Skeletal muscle tissue (tissue), 4 donors: Measurements from ENCODE around the gene METTL26. TPM values are rescaled to one million over a fixed set of nuclear protein-coding genes. Genes with fewer than 3 reads are reported as not detected.
A peak's percentile ranks its signal among the peaks of the same experiment; 100 is the strongest.

Experiments used
- H3K27ac ChIP-seq: one replicate; pipeline ENCODE4 v1.7.0; 2013; ENCODE audit warnings: mild to moderate bottlenecking, low read depth, low read length, inconsistent platforms
- H3K27me3 ChIP-seq, 3 donors: one replicate each; pipeline ENCODE4 v1.7.0; 2013; ENCODE audit warnings: low read length in 3 of 3; ENCODE audit not compliant: control insufficient read depth in 3 of 3, insufficient read depth in 3 of 3
- H3K36me3 ChIP-seq, 3 donors: one replicate each; pipeline ENCODE4 v1.7.0; 2013; ENCODE audit warnings: low read length in 3 of 3; ENCODE audit not compliant: control insufficient read depth in 3 of 3, insufficient read depth in 3 of 3
- H3K4me1 ChIP-seq, 3 donors: one replicate each; pipeline ENCODE4 v1.7.0; 2013; ENCODE audit warnings: low read length in 3 of 3, mild to moderate bottlenecking in 3 of 3; ENCODE audit not compliant: control insufficient read depth in 3 of 3, insufficient read depth in 3 of 3
- H3K4me3 ChIP-seq, 3 donors: one replicate each; pipeline ENCODE4 v1.7.0; 2013; ENCODE audit warnings: low read length in 3 of 3
- H3K9ac ChIP-seq, 3 donors: one replicate each; pipeline ENCODE4 v1.7.0; 2013; ENCODE audit warnings: low read length in 3 of 3, mild to moderate bottlenecking in 3 of 3, moderate library complexity in 2 of 3, low read depth in 1 of 3
- H3K9me3 ChIP-seq, 3 donors: one replicate each; pipeline ENCODE4 v1.7.0; 2013; ENCODE audit warnings: low read length in 3 of 3; ENCODE audit not compliant: control insufficient read depth in 3 of 3
- total RNA-seq: library from RNA; depleted of rRNA; stranded (reverse); fragments of >200 nt; gene quantifications from one replicate; pipeline ENCODE4 v1.2.3, GENCODE V29; 2014
- donor health status: Osteomylitis.

METTL26 gene
- total RNA-seq, 1 donor from 2014 or later: 32.4 TPM

DNA sequence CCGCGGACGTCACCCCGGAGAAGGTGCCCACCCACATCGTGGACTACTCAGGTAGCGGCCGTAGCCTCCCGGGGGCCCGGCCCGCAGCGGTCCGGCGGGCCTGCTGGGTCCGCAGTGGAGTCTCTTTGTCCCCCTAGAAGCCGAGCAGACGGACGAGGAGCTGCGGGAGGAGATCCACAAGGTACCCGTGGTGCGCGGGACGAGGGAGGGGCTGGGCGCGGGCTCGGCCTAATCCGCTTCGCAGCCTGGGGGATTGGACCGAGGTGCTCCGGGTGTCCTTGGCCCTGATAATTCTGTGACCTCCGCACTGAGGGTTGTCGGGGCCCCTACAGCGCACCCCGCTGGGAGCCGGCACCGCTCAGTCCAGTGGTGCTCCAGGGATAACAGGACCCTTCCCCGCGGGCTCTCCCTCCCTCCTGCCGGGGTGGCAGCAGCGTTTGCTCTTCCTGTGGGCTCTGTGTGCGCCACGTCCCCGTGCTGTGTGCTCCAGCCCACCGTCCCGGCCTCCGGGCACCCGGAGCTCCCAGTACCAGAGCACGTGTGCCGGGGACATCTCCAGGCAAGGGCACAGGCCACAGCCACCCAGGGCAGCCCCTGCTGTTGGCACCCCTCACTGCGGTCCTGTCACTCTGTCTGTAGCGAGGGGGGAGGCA lies 32.5 kb upstream of the METTL26 start:
- H3K27me3 ChIP-seq: no peaks in the 10 kb centered on the region
- H3K4me1 ChIP-seq: peaks cover 16 to 20% (median 17%) of the 10 kb centered on the region in 3 donors
- no peaks in the 10 kb centered on the region for H3K9me3 ChIP-seq
- H3K36me3 ChIP-seq: peaks cover 32 to 40% (median 34%) of the 10 kb centered on the region in 3 donors
- H3K4me3 ChIP-seq: peak overlapping the region; percentile 68 to 83 (median 81)
- H3K27ac ChIP-seq: peak overlapping the region; percentile 69
- H3K9ac ChIP-seq: peak overlapping the region; percentile 81 to 90 (median 82)

- H3K27me3 ChIP-seq: no peaks in the 10 kb centered on the region
- H3K27ac ChIP-seq: peak within 1 kb of the TSS; percentile 69
- no peaks in the 10 kb centered on the region for H3K9me3 ChIP-seq
- H3K4me3 ChIP-seq: peak within 1 kb of the TSS; percentile 68 to 83 (median 81)
- peak within 1 kb of the TSS; percentile 81 to 90 (median 88) for H3K9ac ChIP-seq
- H3K36me3 ChIP-seq: peaks cover 27 to 38% (median 28%) of the 10 kb centered on the region in 3 donors
- peaks cover 16 to 20% (median 17%) of the 10 kb centered on the region in 3 donors for H3K4me1 ChIP-seq
These were observed 31.8 kb upstream of the METTL26 start, which contains the start of gene RHOT2 for GRCh38 chr16:667780-668518. Gene RHOT2 (plus strand): TSS chr16:668132. CDS start chr16:668200, 68 bp downstream.

DNA sequence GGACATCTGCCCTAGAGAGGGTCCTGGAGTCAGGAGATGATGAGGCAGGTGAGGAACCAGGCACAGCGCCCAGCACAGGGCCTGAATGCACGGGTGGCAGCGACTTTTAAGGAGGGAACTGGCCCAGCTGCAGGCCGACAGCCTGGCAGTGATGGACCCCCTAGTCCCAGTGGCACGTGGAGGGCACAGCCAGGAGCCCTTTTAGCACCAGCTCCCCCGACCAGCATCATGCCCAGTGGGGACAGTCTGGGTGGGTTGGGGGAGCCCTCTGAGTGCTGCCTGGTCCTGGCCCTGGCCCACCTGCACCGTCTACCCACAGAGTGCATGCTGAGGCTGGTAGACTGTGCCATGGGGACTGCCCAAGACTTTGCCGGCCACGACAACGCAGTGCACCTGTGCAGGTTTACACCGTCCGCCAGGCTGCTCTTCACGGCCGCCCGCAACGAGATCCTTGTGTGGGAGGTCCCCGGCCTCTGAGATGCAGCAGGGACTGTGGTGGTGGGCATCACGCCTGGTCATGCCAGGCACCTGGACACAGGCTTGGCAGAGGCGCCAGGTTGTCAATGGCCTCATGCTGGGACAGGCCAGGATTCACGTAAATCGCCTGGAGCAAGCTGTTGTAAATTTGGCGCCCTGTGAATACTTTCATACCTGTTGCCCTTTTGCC lies 31.1 kb upstream of the METTL26 start:
- Histone ChIP-seq H3K27me3 (no peaks in the 10 kb centered on the region), H3K4me1 (peaks cover 16 to 20% (median 17%) of the 10 kb centered on the region in 3 donors), H3K27ac (peak overlapping the region; percentile 69), H3K36me3 (peaks cover 20 to 31% (median 21%) of the 10 kb centered on the region in 3 donors), H3K4me3 (peak overlapping the region; percentile 50 to 81 (median 51)), H3K9ac (peak overlapping the region; percentile 72 to 88 (median 83)), H3K9me3 (no peaks in the 10 kb centered on the region)

- Histone ChIP-seq H3K36me3 (peaks cover 14 to 25% (median 16%) of the 10 kb centered on the region in 3 donors), H3K27me3 (no peaks in the 10 kb centered on the region), H3K4me3 (no peak overlapping the region), H3K27ac (no peak overlapping the region), H3K9me3 (no peaks in the 10 kb centered on the region), H3K4me1 (peaks cover 16 to 21% (median 17%) of the 10 kb centered on the region in 3 donors), H3K9ac (no peak overlapping the region)
These were observed 30.5 kb upstream of the METTL26 start for GRCh38 chr16:666572-666971.

GRCh38 chr16:662597-662996 lies 26.5 kb upstream of the METTL26 start:
- no peaks in the 10 kb centered on the region for H3K27me3 ChIP-seq
- H3K27ac ChIP-seq: no peak overlapping the region
- H3K4me3 ChIP-seq: no peak overlapping the region
- H3K4me1 ChIP-seq: peaks cover 16 to 21% (median 17%) of the 10 kb centered on the region in 3 donors
- H3K36me3 ChIP-seq: peaks cover 0 to 3% (median 0%) of the 10 kb centered on the region in 3 donors
- H3K9me3 ChIP-seq: no peaks in the 10 kb centered on the region
- H3K9ac ChIP-seq: no peak overlapping the region

GRCh38 chr16:662095-662494 lies 26.0 kb upstream of the METTL26 start:
- Histone ChIP-seq H3K27me3 (no peaks in the 10 kb centered on the region), H3K9ac (no peak overlapping the region), H3K4me3 (no peak overlapping the region), H3K36me3 (peaks cover 0 to 3% (median 0%) of the 10 kb centered on the region in 3 donors), H3K27ac (no peak overlapping the region), H3K4me1 (peaks cover 11 to 16% (median 12%) of the 10 kb centered on the region in 3 donors), H3K9me3 (no peaks in the 10 kb centered on the region)

- Histone ChIP-seq H3K27me3 (no peaks in the 10 kb centered on the region), H3K4me3 (peak overlapping the region; percentile 29 to 61 (median 48)), H3K9me3 (no peaks in the 10 kb centered on the region), H3K27ac (no peak overlapping the region), H3K4me1 (peaks cover 11 to 15% (median 11%) of the 10 kb centered on the region in 3 donors), H3K36me3 (peaks cover 0 to 3% (median 0%) of the 10 kb centered on the region in 3 donors), H3K9ac (peak overlapping the region in 2 of 3 donors; percentile 57 to 64)
These were observed 25.2 kb upstream of the METTL26 start for GRCh38 chr16:661184-661821.

DNA sequence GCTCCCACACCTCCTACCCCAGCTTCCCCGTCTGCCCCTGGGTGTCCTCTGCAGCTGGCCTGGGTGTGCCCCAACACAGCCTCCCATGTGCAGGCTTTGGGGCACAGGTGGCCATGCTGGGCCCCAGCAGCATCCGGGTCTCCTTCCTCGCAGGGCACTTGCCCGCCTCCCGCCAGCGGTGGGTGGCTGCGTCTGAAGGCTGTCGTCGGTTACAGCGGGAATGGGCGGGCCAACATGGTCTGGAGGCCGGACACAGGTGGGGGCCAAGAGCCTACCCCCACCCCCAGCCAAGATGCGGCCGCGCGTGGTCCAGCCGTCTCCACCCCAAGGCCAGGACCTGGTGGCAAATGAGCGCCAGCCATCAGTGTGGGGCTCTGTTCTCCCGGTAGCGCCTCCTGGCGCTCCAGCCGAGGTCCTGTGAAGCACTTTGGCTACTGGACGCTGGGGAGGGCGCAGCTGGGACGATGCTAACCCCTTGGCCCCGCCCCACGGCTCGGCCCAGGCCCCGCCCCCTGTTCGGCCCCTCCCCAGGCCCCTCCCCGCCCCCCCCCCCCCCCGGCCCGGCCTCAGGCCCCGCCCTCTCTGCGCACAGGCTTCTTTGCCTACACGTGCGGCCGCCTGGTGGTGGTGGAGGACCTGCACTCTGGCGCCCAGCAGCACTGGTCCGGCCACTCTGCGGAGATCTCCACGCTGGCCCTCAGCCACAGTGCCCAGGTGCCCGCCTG lies 24.5 kb upstream of the METTL26 start:
- H3K27me3 ChIP-seq: no peaks in the 10 kb centered on the region
- peak overlapping the region; percentile 48 to 61 (median 52) for H3K4me3 ChIP-seq
- H3K36me3 ChIP-seq: peaks cover 0 to 3% (median 0%) of the 10 kb centered on the region in 3 donors
- no peak overlapping the region for H3K27ac ChIP-seq
- peaks cover 11 to 15% (median 11%) of the 10 kb centered on the region in 3 donors for H3K4me1 ChIP-seq
- peak overlapping the region in 2 of 3 donors; percentile 57 to 64 for H3K9ac ChIP-seq
- H3K9me3 ChIP-seq: no peaks in the 10 kb centered on the region

GRCh38 chr16:660132-660458 lies 24.0 kb upstream of the METTL26 start:
- Histone ChIP-seq H3K27ac (no peak overlapping the region), H3K9me3 (no peaks in the 10 kb centered on the region), H3K36me3 (peaks cover 0 to 3% (median 0%) of the 10 kb centered on the region in 3 donors), H3K4me3 (no peak overlapping the region), H3K4me1 (peaks cover 11 to 15% (median 11%) of the 10 kb centered on the region in 3 donors), H3K27me3 (no peaks in the 10 kb centered on the region), H3K9ac (peak overlapping the region in 1 of 3 donors; percentile 45)
